GM19328 (cell line): ENCODE data around the gene RAB11FIP2.

ENCODE experiments used
- ATAC-seq: cut with Tn5 transposase; IDR thresholded peaks from one replicate; pipeline ENCODE4 v1.9.1; 2021; ENCODE audit warnings: mild to moderate bottlenecking, moderate library complexity; ENCODE audit not compliant: unreplicated experiment

Gene RAB11FIP2

DNA sequence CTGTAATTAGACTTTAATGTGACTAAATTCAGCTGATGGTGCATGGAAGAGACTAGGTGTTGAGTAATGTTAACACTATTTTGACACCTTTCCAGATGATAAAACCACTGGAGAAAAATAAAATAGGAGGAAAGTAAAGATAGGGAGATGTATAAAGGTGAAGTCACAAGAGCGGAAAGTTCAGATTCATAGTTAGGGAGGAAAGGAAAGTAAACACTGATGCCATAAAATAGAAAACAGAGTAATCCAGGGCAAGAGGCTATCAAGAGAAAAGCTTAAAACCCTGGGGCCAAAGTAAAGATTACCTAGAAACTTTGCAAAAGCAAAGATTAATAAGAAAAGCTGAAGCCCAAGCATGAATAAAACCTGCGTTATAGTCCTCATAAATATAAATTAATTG lies 62.8 kb downstream of the RAB11FIP2 start:
- no peak for ATAC-seq

DNA sequence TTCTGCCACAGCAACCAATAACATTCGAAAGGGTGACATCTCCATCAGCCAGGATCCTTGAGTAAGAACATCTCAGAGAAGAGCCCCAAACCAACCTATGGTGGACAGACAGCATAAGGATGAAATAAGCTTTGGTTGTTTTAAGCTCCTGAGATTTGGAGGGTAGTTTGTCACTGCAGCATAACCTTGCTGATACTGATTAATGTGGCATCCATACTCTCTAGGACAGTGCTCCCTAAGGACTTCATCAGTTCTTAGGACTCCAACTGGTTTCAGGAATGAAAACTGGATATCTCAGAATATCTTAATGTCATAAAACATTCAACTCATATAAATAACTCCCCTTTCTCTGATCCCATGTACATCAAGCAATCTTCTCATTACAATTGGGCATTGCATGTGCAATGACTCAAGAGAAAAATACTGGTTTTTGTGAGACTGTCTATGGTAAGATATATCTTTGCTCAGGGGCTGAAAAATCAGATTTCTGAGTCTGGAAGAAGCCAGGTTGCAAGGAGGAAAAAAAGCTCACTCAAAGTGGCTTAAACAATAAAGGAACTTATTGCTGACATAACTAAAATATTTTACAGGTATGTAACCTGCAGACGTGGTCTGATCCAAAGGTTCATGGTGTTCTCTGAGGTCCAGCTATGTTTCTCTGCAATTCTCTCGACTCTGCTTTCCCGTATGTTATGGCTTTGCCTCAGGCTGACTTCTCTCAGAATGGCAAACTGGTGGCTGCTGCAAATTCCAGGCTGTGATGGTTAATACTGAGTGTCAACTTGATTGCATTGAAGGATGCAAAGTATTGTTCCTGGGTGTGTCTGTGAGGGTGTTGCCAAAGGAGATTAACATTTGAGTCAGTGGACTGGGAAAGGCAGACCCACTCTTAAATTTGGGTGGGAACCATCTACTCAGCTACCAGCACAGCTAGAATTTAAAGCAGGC lies 65.7 kb downstream of the RAB11FIP2 start:
- ATAC-seq: no peak

DNA sequence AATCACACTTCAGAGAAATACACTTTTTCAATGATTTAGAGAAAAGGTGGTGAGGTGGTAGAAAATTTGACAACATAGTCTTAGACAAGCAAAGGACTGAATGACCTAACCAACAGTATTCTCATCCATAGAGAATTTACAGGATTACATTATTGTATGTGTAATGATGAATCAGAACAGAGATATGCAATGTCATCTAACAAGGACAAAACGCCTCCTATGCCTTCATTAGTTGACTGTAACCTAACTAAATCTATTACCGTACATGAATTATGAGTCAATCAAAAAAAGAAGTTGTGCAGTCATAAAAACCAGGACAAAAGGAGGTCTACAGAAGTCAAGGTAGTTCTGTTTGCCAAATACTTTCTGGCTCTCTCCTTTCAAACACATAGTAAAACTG lies 66.5 kb downstream of the RAB11FIP2 start:
- no peak for ATAC-seq

DNA sequence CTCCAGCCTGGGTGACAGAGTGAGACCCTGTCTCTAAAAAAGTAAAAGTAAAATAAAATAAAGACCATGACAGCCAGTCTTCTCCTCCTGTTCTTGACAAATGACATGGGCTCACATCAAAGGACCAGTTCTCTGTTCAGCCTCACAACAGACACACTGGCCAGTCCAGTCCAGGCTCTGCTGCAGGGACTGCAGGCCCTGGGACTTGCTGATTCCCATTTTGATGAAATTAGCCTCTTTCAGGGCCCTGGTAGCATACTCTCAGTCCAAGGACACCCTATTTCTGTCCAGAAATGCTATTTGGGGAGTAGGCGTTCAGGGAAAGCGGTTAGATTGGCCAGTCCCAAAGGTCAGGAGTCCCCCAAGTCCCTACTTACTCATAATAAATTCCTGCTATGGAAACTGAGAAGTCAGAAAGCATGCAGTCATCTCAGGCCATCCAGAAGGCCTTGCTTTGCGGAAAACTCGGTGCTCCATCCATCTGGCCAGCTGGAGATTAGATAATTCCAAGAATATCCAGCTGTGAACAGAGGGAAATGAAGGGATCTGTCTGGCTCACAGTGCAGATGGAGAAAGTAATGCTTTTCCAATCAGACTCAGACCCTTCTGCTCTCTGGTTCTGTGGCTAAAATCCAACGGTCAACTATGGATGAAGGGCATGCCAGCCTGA lies 74.4 kb downstream of the RAB11FIP2 start:
- ATAC-seq: no peak

DNA sequence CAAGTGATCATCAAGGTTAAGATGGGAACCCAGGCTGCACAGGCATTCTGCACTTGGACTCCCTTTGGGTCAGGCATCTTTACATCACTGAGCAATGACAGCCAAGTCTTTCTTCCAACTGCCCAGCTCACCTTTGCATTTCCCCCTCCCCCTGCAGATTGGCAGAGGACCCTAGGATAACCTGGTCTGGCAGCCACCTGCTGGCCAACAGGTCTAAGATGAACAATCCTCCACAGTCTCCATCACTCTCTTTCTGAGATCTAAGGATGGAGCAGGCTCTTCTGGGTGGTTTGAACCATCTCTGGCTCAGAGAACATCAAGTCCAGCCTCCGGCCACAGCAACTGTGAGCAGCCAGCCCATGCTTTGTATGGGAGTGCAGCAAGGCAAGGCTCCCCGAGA lies 75.8 kb downstream of the RAB11FIP2 start:
- ATAC-seq: no peak

DNA sequence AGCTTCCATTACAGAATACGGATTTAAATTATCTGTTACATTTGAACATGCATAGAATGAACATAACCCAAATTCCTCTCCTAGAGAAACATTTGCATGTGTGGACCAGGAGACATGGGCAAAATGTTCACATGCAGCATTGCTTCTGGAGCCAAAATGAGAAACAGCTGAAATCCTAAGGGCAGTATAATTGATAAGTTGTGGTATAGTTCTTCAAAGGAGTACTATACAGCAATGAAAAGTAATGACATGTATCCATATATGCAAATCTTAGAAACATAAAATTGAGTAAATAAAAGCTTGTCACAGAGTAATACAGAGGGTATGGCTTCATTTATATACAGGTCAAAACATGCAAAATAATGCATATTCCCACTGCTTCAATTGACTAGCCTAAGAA lies 77.1 kb downstream of the RAB11FIP2 start:
- no peak for ATAC-seq

DNA sequence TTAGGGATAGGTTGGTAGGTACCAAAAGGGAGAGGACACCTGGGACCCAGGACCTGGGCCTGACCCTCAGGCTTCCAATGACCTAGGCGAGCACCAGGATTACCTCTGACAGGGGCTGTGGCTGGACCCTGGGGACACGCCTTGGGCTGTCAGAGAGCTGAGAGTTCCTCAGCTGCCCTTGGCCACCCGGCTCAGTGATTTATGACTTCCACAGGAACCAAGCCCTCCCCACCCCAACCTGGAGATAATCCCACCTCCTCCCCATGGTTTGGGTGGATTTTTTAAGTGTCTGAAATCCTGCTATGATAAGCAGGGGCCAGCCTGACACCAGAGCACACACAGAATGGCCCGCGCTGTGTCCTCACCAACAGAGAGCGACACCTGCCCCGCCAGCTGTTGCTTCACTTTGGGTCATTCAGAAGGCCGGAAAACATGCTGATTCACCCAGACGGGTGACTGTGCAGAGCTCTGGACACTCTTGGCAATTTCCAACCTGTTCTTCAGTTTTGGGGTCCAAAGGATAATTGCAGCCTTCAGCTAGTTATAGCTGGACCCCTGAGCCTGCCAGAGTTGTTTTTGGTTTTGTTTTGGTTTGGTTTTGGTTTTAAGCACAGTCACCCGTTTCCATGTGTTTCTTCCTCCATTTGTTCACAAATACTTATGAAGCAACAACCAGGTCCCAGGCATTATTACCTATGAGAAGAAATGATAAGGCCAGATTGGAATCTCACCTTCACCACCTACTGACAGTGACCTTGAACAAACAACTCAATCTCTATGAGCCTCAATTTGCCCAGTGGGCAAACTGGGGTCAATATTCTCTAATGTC lies 78.2 kb downstream of the RAB11FIP2 start:
- no peak for ATAC-seq

DNA sequence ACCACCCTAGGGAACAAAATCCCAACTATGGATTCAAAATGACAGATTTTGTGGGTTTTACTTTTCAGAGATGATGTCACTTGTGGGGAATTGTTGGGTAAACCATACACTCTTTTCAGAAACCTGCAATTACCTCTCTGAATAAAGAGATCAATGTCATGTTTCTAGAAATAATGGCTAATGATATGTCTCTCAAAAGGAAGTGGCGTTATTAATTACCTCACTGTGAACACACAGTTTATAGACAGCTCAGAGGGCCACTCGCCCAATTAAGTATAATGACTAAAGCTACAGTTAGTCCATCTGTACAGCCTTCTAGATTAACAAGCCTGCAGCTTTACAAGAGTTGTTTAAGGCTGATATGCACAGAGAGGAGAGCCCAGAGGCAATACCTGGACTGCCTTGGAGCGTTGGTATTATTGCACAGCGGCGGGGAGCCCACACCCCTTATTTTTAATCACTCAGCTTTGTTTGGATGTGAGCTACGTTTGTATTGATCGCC lies 79.5 kb downstream of the RAB11FIP2 start:
- no peak for ATAC-seq

DNA sequence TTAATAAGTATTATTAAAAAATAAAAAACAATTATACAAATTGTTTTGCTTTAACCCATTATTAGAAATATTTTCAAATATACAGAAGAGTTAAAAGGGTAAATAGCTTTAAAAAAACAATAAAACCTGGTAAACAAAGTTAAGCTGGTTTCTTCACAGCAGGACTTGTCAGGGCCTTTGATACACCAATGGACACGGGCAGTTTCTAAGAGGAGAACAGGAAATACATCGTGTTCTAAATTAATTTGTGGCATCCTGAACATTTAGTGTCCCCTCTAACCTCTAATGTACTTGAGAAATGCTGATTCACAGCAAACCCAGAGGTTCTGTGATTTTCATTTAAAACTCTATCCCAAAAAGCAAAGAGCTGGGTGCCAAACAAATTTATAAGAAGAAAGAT lies 80.8 kb downstream of the RAB11FIP2 start:
- ATAC-seq: no peak

DNA sequence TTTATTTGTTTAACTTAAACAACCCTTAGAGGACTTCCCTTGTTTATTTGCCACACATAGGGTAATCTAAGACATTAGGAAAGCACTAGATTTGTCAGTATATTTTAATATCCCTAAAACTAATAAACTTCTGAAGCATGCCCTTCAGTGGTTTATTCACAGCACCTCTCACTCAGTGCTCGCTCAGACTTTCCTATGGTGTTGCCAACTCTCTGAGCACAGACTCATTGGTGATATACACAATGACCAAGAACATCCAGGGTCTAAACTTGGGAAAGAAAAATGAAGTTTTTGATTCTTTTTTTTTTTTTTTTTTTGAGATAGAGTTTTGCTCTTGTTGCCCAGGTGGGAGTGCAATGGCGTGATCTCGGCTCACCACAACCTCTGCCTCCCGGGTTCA lies 82.2 kb downstream of the RAB11FIP2 start:
- ATAC-seq: no peak

DNA sequence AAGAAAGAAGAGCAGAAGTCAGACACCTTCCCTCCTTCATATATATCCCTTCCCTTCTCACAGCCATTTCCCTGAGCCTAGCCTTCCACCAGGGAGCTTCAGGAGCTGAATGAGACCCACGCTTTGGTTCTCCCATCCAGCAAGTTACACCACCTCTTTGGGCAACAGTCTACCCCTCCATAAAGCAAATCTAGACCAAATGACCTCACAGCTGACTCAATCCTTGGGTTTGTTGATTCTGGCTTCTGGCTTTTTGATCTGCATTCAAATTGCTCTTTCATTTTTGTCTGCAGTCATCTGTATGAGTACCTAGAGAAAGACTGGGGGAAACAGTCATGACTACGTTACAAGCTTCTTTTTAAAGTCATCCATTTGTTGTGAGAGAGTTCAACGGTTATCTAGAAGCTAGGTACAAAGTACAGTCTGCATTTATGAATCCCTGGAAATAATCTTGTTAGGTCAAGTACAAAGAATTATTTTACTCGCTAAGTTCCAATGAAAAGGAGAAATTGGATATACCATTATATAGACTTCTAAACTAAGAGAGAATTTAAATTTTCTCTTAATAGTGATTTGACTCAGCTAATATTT lies 86.3 kb downstream of the RAB11FIP2 start:
- no peak for ATAC-seq

DNA sequence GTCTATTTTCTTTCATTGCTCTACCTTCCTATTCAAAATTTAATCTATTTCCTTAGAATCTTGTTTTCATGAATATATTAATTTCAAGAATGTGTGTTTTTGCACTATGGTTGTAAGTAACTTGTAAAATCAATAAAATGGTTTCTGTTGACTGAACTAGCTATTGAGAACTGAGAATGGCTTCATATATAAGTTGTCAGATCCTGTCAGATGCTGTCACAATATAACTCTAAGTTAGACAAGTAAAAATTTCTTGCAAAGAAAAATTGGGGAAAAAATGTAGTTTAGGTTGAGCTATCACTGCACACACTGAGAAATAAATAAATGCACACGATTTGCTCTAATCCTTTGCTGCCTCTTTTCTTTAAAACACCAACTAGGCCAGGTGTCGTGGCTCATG lies 89.8 kb downstream of the RAB11FIP2 start:
- ATAC-seq: no peak

DNA sequence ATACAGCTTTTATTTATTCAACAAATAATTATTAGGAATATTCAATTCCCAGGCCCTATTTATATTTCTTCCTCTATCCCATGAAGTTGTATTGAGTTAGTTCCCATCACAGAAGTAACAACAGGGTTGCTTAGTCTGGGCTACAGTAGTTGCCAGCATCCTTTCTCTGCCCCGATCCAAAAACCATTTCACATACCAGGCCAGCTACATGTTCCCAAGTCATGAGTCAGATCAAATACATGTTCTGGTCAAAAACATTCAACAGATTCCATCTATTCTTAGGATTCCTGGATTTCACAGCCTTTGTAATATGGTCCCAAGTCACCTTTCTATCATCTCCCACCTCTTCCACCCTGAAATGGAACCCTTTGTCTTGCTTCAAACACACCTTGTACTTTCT lies 91.6 kb downstream of the RAB11FIP2 start:
- ATAC-seq: no peak
